Adrenal gland (tissue), 5 donors: ENCODE data around the gene SYNDIG1.

Experiments used
- CTCF ChIP-seq, 6 experiments: fragments of 450-650 bp in 4 of 6; fragments of 200-600 bp in 2 of 6; sonication (generic) in 1 of 6; IDR thresholded peaks; 1 replicate in 5 of 6; 2 replicates in 1 of 6; pipeline versions ENCODE4 v1.5.1 to v1.8.0; 2016 to 2021; ENCODE audit warnings: antibody characterized with exemption in 6 of 6, mild to moderate bottlenecking in 2 of 6, moderate library complexity in 1 of 6
- POLR2A ChIP-seq, 2 donors: fragments of 450-650 bp; IDR thresholded peaks; one replicate each; pipeline ENCODE4 v1.6.1; 2017; ENCODE audit warnings: antibody characterized with exemption in 2 of 2, mild to moderate bottlenecking in 2 of 2, moderate library complexity in 1 of 2
- donor health status: DM: no; HTN: no; CAD: no.

DNA sequence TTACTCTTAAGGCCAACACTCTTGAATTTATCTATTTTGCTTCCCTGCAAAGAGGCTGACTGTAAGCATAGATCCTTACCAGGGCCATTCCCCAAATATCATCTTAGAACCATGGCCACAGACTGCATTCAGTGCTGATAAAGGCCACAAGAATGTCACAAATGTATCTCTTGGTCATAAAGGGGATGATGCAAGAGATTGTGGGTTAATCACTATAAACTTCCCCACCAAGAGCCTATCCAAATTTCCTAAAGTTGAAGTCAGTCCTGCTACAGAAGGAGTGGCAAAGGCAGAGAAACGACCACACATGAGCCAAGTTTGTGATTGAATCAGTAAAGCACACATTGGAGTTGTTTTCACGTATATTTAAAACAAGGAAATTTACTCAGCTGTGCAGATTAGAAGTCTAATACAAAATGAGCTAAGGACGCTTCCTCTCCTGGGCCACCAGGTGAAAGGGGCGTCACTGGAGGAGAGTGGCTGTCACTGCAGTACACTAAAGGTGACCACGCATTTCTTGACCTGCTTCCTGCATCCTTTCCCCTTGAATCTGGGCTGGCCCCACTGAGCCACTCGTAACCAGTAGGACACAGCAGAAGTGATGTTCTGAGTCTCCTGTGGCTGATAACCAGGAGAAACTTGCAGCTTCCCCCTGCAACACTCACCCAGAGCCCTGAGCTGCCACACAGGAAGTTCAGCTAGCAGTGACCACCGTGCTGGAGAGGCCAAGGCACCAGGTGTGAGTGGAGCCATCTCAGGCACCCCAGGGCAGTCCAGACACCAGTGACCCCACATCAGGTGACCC lies 181.9 kb downstream of the SYNDIG1 start:
- TF ChIP-seq CTCF (IDR thresholded peaks at IDR 0.05) (no peak), POLR2A (IDR thresholded peaks at IDR 0.05) (no peak)
